CD8-positive, alpha-beta memory T cell (primary cell): ENCODE data around the gene EML6. TPM values are rescaled to one million over a fixed set of nuclear protein-coding genes. Genes with fewer than 3 reads are reported as not detected.

Source experiments
- CTCF ChIA-PET: fragments of 350-600 bp; sonication (Branson Sonifier 250); formaldehyde crosslinking; loops from one replicate; lab custom pipeline; 2021; ENCODE audit warnings: antibody characterized with exemption; lab: Charles Lee
- POLR2A ChIA-PET: fragments of 350-600 bp; sonication (Branson Sonifier 250); formaldehyde crosslinking; loops from one replicate; lab custom pipeline; 2021; ENCODE audit warnings: antibody characterized with exemption; lab: Charles Lee
- DNase-seq, 5 donors: peaks; one replicate each; pipeline versions ENCODE4 v3.0.0 to v3.0.0-alpha.2; 2020 to 2022; ENCODE audit warnings: mixed read lengths in 1 of 5
- H3K27ac ChIP-seq: one replicate; pipeline ENCODE4 v1.7.0; 2013; ENCODE audit warnings: low read depth, mild to moderate bottlenecking, low read length, moderate library complexity
- H3K27me3 ChIP-seq: 2 replicates; pipeline ENCODE4 v1.7.0; 2013; ENCODE audit warnings: low read length, mild to moderate bottlenecking; ENCODE audit not compliant: insufficient read depth, poor library complexity, severe bottlenecking
- H3K36me3 ChIP-seq: 2 replicates; pipeline ENCODE4 v1.7.0; 2013; ENCODE audit warnings: mild to moderate bottlenecking, low read length, moderate library complexity; ENCODE audit not compliant: insufficient read depth
- H3K4me1 ChIP-seq: 2 replicates; pipeline ENCODE4 v1.7.0; 2013; ENCODE audit warnings: mild to moderate bottlenecking, low read length, moderate library complexity; ENCODE audit not compliant: insufficient read depth
- H3K4me3 ChIP-seq: 2 replicates; pipeline ENCODE4 v1.7.0; 2013; ENCODE audit warnings: mild to moderate bottlenecking, low read length
- H3K9me3 ChIP-seq: 2 replicates; pipeline ENCODE4 v1.7.0; 2013; ENCODE audit warnings: mild to moderate bottlenecking, low read length
- H3K27ac Mint-ChIP-seq, 8 donors: one replicate each; pipeline ENCODE4 v1.8.0; 2020 to 2021; ENCODE audit warnings: mixed read lengths in 8 of 8, mild to moderate bottlenecking in 6 of 8, inconsistent platforms in 3 of 8, moderate library complexity in 3 of 8
- H3K27me3 Mint-ChIP-seq, 2 donors: one replicate each; pipeline ENCODE4 v1.8.0; 2020 to 2021; ENCODE audit warnings: mixed read lengths in 2 of 2, mild to moderate bottlenecking in 1 of 2, moderate library complexity in 1 of 2
- H3K36me3 Mint-ChIP-seq, 3 donors: one replicate each; pipeline ENCODE4 v1.8.0; 2020 to 2021; ENCODE audit warnings: mixed read lengths in 3 of 3, inconsistent platforms in 1 of 3, mild to moderate bottlenecking in 1 of 3
- H3K4me1 Mint-ChIP-seq, 3 donors: one replicate each; pipeline ENCODE4 v1.8.0; 2020 to 2021; ENCODE audit warnings: mixed read lengths in 3 of 3, inconsistent platforms in 1 of 3, mild to moderate bottlenecking in 1 of 3
- H3K4me3 Mint-ChIP-seq, 7 donors: one replicate each; pipeline ENCODE4 v1.8.0; 2020 to 2021; ENCODE audit warnings: mixed read lengths in 7 of 7, mild to moderate bottlenecking in 6 of 7, moderate library complexity in 4 of 7, inconsistent platforms in 2 of 7
- H3K9me3 Mint-ChIP-seq, 5 donors: one replicate each; pipeline ENCODE4 v1.8.0; 2020 to 2022; ENCODE audit warnings: mixed read lengths in 5 of 5, mild to moderate bottlenecking in 3 of 5, moderate library complexity in 2 of 5, inconsistent platforms in 1 of 5
- polyA plus RNA-seq: library from polyadenylated mRNA; unstranded; fragments of 300-500 nt; fragmentation: Illumina TruSeq; gene quantifications from one replicate; pipeline ENCODE4 v1.2.3, GENCODE V29; 2021
- total RNA-seq, 2 experiments: library from RNA; stranded (reverse); gene quantifications; one replicate each; pipeline ENCODE4 v1.2.3, GENCODE V29; 2021

EML6 gene
- total and polyA plus RNA-seq, 3 experiments from 2014 or later = 0.05 to 2.3 (median 1.3) TPM

DNA sequence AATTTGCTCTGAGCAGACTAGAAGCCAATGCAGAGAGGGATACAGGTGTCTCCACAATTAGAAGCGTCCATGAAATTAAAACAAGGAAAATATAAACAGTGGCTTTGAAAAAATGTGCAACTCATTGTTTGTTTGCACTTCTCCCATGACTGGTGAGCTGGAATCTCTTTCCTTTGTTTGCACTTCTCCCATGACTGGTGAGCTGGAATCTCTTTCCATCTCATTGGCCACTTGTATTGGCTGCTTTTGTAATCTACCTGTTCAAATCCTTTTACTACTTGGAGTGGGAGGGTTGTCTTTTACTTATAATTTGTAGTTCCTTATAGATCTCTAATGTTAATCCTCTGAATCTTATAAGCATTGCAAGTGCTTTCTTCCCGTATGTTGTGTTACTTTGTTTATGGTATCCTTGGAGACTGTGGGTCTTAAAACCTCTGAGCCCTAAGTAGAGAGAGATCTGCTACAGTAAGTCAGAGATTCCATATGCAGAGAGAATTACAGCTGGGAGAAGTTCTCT is 232.7 kb downstream of the EML6 start:
- Histone ChIP-seq H3K27ac (peak overlapping the region; percentile 62), H3K4me1 (no peaks in the 10 kb centered on the region), H3K4me3 (no peak overlapping the region), H3K36me3 (no peaks in the 10 kb centered on the region), H3K27me3 (no peaks in the 10 kb centered on the region), H3K9me3 (no peaks in the 10 kb centered on the region)
- H3K4me3 Mint-ChIP-seq = no peak overlapping the region
- H3K27me3 Mint-ChIP-seq = peaks cover 0 to 1% of the 10 kb centered on the region in 2 donors
- CTCF ChIA-PET = no interaction called here
- DNase-seq = no peak
- peaks cover 0 to 3% (median 0%) of the 10 kb centered on the region in 3 donors for H3K36me3 Mint-ChIP-seq
- peaks cover 0 to 17% (median 0%) of the 10 kb centered on the region in 3 donors for H3K4me1 Mint-ChIP-seq
- POLR2A ChIA-PET = no interaction called here
- H3K27ac Mint-ChIP-seq = peak overlapping the region in 2 of 8 donors; percentile 30 to 48
- no peaks in the 10 kb centered on the region for H3K9me3 Mint-ChIP-seq

DNA sequence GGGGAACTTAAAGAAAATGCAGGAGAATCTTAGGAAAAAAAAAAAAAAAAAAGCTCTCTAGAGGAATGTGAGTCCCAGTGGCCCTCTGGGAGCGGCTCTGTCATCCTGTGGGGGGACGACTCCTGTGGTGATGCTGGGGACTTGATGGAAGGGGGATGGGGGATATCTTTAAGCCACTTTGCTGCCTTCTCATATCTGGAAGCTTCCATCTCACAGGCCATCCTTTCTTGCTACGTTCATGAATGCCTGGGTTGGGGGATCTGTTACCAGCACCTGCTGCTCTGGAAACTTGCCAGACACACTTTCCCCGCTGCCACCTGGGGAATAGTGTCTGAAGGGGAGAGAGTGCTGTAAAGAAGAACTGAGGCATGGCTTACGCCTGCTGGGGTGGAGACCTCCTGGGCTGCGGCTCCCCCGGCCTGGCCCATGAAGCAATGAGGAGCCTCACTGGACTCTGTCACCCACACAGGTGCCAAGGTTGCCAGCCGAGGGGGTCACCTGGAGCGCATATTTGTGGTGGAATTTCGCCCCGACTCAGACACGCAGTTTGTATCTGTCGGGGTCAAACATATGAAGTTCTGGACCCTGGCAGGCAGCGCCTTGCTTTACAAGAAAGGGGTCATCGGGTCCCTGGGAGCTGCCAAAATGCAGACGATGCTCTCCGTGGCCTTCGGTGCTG is 234.0 kb downstream of the EML6 start:
- Mint-ChIP-seq H3K4me1 (peaks cover 0 to 17% (median 0%) of the 10 kb centered on the region in 3 donors), H3K27me3 (peaks cover 0 to 1% of the 10 kb centered on the region in 2 donors), H3K27ac (no peak overlapping the region), H3K4me3 (no peak overlapping the region), H3K9me3 (no peaks in the 10 kb centered on the region), H3K36me3 (peaks cover 0 to 4% (median 0%) of the 10 kb centered on the region in 3 donors)
- POLR2A ChIA-PET = no interaction called here
- Histone ChIP-seq H3K36me3 (no peaks in the 10 kb centered on the region), H3K27ac (no peak overlapping the region), H3K4me1 (no peaks in the 10 kb centered on the region), H3K27me3 (no peaks in the 10 kb centered on the region), H3K4me3 (no peak overlapping the region), H3K9me3 (no peaks in the 10 kb centered on the region)
- CTCF ChIA-PET = no interaction called here
- no peak for DNase-seq

DNA sequence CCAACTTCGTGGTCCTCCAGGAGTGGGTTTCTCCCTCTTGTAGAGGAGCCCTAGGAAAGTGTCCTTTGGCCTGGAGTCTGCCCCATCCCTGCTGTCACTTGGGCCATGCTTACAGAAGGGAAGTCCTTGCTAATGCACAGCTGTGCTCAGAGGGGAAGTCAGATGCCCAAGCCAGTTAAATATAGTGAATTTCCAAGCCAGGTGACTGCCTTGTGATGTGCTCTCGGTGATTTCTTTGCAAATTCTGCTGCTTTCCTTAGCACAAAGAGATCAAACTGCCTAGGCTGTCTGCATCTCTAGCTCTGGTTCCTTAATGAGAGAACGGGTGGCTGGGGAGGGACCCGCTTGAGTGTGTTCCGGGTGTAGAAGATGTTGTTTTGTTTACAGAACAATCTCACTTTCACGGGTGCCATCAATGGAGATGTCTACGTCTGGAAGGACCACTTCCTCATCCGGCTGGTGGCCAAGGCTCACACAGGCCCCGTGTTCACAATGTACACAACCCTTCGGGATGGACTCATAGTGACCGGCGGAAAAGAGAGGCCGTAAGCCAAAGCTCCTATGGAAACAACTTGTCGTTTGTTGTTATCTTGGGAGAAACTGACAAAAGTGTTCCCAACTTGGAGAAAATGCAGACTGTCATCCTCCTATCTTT is 235.4 kb downstream of the EML6 start:
- H3K27me3 Mint-ChIP-seq = peaks cover 0 to 1% of the 10 kb centered on the region in 2 donors
- no peaks in the 10 kb centered on the region for H3K9me3 Mint-ChIP-seq
- H3K27ac Mint-ChIP-seq = peak overlapping the region in 1 of 8 donors; percentile 52
- H3K4me1 Mint-ChIP-seq = peaks cover 2 to 19% (median 4%) of the 10 kb centered on the region in 3 donors
- Histone ChIP-seq H3K4me3 (no peak overlapping the region), H3K4me1 (no peaks in the 10 kb centered on the region), H3K27ac (no peak overlapping the region), H3K27me3 (no peaks in the 10 kb centered on the region), H3K9me3 (no peaks in the 10 kb centered on the region), H3K36me3 (no peaks in the 10 kb centered on the region)
- peaks cover 0 to 6% (median 0%) of the 10 kb centered on the region in 3 donors for H3K36me3 Mint-ChIP-seq
- H3K4me3 Mint-ChIP-seq = no peak overlapping the region
- no peak for DNase-seq
- CTCF ChIA-PET = no interaction called here
- POLR2A ChIA-PET = no interaction called here

DNA sequence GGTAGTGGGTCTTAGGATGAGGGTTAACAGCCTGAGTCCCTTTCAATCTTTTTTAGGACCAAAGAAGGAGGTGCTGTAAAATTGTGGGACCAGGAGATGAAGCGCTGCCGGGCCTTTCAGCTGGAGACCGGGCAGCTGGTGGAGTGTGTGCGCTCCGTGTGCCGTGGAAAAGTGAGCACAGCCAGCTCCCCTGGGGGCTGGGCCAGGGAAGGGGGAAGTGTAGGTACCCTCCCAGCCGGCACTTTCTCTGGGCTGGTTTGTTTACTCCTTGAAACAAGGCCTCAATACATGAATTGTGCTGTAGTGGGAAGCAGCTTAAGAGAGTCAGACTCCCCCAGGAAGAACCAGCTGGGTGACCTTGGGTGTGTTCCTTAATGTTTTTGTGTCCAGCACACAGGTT is 236.7 kb downstream of the EML6 start:
- Mint-ChIP-seq H3K36me3 (peaks cover 0 to 6% (median 0%) of the 10 kb centered on the region in 3 donors), H3K4me3 (no peak overlapping the region), H3K27ac (peak overlapping the region in 1 of 8 donors; percentile 66), H3K27me3 (no peaks in the 10 kb centered on the region), H3K9me3 (no peaks in the 10 kb centered on the region), H3K4me1 (peaks cover 14 to 32% (median 15%) of the 10 kb centered on the region in 3 donors)
- no peaks in the 10 kb centered on the region for H3K36me3 ChIP-seq
- H3K9me3 ChIP-seq = no peaks in the 10 kb centered on the region
- no peaks in the 10 kb centered on the region for H3K27me3 ChIP-seq
- CTCF ChIA-PET = interaction anchor here (0.9 kb wide), 1 partner anchor 14 kb away, joined by 3 read pairs; no protein-coding TSS in a partner anchor
- POLR2A ChIA-PET = interaction anchor here (0.5 kb wide), 1 partner anchor 69 kb away, joined by 3 read pairs; no protein-coding TSS in a partner anchor
- no peak overlapping the region for H3K27ac ChIP-seq
- H3K4me3 ChIP-seq = no peak overlapping the region
- H3K4me1 ChIP-seq = peaks cover 10% of the 10 kb centered on the region
- no peak for DNase-seq

GRCh38 chr2:54962511-54962910 is 239.0 kb downstream of the EML6 start:
- Histone ChIP-seq H3K27ac (no peak overlapping the region), H3K9me3 (no peaks in the 10 kb centered on the region), H3K4me3 (no peak overlapping the region), H3K27me3 (no peaks in the 10 kb centered on the region), H3K4me1 (peaks cover 27% of the 10 kb centered on the region), H3K36me3 (no peaks in the 10 kb centered on the region)
- H3K4me1 Mint-ChIP-seq = peaks cover 35 to 47% (median 39%) of the 10 kb centered on the region in 3 donors
- peaks cover 0 to 10% (median 6%) of the 10 kb centered on the region in 3 donors for H3K36me3 Mint-ChIP-seq
- H3K9me3 Mint-ChIP-seq = no peaks in the 10 kb centered on the region
- no peak for DNase-seq
- H3K27me3 Mint-ChIP-seq = no peaks in the 10 kb centered on the region
- H3K4me3 Mint-ChIP-seq = no peak overlapping the region
- H3K27ac Mint-ChIP-seq = peak overlapping the region in 1 of 8 donors; percentile 14
- POLR2A ChIA-PET = no interaction called here
- CTCF ChIA-PET = no interaction called here

DNA sequence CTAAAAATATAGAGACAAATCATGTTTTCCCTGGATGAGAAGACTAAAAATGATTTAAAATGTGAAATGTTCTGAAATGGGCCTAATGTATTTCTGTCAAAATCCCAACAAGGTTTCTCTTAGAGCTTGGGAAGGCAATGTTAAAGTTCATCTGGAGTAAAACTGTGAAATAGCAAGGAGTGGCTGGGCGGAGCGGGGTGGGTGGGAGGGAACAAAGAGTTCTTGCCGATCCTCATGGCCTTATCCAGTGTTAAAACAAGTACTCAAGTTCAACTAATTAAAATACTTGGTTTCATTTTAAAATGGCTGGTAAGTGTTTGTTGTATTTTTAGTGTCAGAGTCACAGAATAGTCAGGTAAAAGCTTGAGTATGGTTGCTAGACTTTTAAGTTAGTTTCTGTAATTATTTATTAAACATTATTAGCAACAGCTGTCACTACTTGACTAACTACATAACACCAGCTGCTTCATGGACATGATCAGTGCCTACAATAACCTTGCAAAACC is 239.5 kb downstream of the EML6 start:
- Mint-ChIP-seq H3K9me3 (no peaks in the 10 kb centered on the region), H3K27me3 (no peaks in the 10 kb centered on the region), H3K4me1 (peaks cover 36 to 48% (median 40%) of the 10 kb centered on the region in 3 donors), H3K36me3 (peaks cover 0 to 10% (median 8%) of the 10 kb centered on the region in 3 donors), H3K4me3 (no peak overlapping the region), H3K27ac (peak overlapping the region in 2 of 8 donors; percentile 67 to 78)
- Histone ChIP-seq H3K9me3 (no peaks in the 10 kb centered on the region), H3K27me3 (no peaks in the 10 kb centered on the region), H3K4me3 (no peak overlapping the region), H3K36me3 (no peaks in the 10 kb centered on the region), H3K4me1 (peaks cover 27% of the 10 kb centered on the region), H3K27ac (no peak overlapping the region)
- CTCF ChIA-PET = interaction anchor here (1.9 kb wide), 1 partner anchor 63 kb away, joined by 8 read pairs; no protein-coding TSS in a partner anchor
- no peak for DNase-seq
- POLR2A ChIA-PET = no interaction called here

GRCh38 chr2:54963476-54963875 is 240.0 kb downstream of the EML6 start:
- CTCF ChIA-PET = interaction anchor here (1.9 kb wide), 1 partner anchor 63 kb away, joined by 8 read pairs; no protein-coding TSS in a partner anchor
- no peaks in the 10 kb centered on the region for H3K9me3 ChIP-seq
- DNase-seq = no peak
- H3K9me3 Mint-ChIP-seq = no peaks in the 10 kb centered on the region
- peaks cover 0 to 13% (median 10%) of the 10 kb centered on the region in 3 donors for H3K36me3 Mint-ChIP-seq
- no peaks in the 10 kb centered on the region for H3K36me3 ChIP-seq
- no peaks in the 10 kb centered on the region for H3K27me3 ChIP-seq
- peak overlapping the region in 2 of 8 donors; percentile 67 to 78 for H3K27ac Mint-ChIP-seq
- POLR2A ChIA-PET = no interaction called here
- H3K4me1 ChIP-seq = peaks cover 27% of the 10 kb centered on the region
- H3K4me3 Mint-ChIP-seq = no peak overlapping the region
- no peak overlapping the region for H3K4me3 ChIP-seq
- H3K4me1 Mint-ChIP-seq = peaks cover 36 to 48% (median 43%) of the 10 kb centered on the region in 3 donors
- no peak overlapping the region for H3K27ac ChIP-seq
- H3K27me3 Mint-ChIP-seq = no peaks in the 10 kb centered on the region
